SKM-1 treated with dmso at 0.1 percent for 144 hours (cell line): Measurements from ENCODE around the gene PRDM12.

Source experiments
- DNase-seq: peaks from one replicate; lab custom pipeline; 2025; ENCODE audit not compliant: unreplicated experiment; lab: John Stamatoyannopoulos, UW

Gene PRDM12

DNA sequence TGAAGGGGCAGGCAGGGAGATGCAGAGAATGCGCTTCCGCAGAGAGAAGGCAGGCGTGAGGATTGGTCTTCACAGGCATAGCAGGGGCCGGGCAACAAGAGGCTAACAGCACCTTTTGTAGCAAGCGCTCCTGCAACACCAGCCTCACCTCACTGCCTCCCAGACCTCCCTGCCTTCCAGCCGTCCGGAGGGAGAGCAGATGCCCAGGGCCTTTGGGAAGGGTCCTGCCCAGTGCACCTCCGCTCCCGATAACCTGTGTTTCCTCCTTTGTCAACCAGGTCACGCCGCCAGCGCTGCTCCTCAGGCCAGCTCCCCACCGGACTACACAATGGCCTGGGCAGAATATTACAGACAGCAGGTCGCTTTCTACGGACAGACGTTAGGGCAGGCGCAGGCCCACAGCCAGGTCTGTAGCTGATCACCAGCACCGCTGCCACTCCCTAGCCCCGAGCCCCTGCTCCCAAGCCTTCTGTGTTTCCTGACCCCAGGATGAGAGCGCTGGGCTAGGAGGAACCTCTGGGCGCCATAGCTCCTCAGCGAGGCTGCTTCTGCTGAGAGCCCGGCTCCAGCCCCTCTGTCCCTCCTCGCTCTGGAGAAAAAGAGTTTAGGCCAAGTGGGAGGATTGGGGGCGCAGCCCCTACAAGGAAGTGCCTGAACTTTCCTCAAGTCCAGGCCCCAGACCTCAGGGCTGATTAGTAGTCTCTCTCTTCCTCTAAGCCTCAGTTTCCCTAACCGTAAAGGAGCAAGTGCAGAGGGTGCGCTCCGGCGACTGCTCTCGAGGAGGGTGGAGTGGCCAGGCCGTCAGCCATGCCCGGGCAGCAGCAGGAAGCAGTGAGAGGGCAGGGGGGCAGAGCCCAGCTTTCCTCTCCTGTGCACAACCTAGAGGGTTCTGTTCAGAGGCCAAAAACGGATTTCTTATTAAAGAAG, 28.4 kb upstream of the PRDM12 start:
- no peak for DNase-seq

GRCh38 chr9:130636648-130637020, 27.8 kb upstream of the PRDM12 start:
- no peak for DNase-seq

DNA sequence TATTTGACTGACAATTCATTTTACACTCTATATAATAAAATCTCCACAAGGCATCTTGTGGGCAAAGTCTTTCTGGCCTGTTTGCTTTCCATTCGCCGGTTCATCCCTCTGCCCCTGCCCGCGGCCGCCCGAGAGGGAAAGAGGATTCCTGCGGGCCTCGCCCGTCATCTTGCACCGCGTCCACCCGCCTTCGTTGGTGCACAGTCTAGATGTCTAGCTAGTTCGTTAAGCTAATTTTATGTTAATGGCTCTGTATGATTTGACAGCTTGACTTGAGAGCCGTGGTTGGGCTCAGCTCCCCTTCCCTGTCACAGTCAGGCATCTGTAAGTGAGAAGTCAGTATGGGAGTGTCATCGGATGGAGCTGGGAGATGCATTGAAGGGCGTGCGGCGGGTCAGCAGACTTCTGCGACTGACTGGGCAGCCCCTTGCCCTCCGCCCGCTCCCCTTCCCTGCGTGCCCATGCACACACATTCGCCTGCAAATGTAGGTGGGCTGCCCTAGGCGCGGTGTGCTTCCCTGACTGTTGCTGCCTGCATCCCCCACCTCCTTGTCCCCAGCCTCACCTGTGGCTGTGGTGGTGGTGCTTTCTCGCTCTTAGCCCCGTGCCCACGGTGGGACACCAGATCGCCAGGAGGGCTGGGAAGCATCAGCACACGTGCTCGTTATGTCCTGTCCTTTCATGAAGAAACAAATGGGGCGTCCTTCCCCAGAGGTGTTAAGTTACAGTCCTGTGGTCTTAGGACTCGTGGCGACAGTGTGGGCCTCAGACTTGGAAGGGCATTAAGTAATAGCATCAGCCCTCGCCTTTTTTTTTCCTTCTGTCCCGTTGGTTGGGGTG, 25.9 kb upstream of the PRDM12 start:
- no peak for DNase-seq

- DNase-seq: no peak
Observed at GRCh38 chr9:130639124-130639765, 25.1 kb upstream of the PRDM12 start.

GRCh38 chr9:130639866-130640555, 24.4 kb upstream of the PRDM12 start:
- DNase-seq: no peak

DNA sequence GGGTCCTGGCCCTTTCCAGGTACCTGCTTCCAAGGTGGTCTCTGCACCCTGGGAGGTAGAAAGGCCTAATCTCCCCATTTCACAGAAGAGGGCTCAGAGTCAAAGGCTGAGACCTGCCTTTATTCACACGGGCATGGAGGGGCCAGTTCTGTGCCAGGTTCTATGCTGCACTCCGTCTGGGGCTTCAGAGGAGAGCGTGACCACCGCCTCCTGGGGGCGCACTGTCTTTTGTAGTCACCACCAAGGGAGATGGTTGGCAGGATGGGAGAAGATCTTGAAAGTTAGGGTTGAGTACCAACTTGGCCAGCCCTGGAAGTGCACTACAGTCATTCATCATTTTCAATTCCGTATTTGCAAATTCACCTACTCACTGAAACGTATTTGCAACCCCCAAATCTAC, 23.7 kb upstream of the PRDM12 start:
- DNase-seq: no peak

DNA sequence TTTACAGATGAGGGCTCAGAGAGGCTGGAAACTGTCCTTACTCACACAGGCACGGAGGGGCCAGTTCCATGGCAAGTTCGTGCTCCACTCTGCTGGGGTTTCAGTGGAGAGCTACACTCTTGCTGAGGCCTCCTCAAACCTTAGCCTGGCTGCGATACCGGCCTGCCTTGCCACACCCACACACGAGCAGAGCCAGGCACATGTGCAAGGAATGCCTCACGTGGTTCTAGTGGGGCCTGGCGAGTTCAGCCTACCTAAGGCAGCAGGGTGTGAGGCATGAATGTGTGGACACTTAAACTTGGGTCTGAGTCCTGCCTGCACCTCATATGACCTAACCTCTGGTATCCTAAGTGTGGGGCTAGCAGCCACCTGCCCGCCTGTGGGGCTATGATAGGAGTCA, 21.5 kb upstream of the PRDM12 start:
- DNase-seq: no peak

- no peak for DNase-seq
Observed at GRCh38 chr9:130651221-130651620, 13.2 kb upstream of the PRDM12 start.

GRCh38 chr9:130651752-130652151, 12.6 kb upstream of the PRDM12 start:
- no peak for DNase-seq

DNA sequence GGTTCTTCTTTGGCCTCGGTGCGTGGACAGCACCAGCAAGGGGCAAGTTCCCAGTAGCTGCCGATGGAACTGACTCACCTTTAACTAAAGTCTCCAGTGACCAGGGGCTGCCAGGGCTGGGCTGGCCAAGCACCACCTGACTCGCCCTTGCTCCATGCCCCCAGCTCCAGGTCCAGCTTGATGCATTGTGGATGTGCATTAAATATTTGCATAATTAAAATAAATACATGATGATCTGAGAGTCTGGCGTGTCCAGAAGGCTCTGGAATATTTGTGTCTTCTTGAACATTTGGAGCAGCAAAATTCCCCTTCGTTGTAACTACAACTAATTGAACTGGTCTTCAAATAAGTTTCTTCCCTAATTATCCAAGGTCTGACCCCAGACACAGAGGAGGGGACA, 9.5 kb upstream of the PRDM12 start:
- DNase-seq: no peak

DNA sequence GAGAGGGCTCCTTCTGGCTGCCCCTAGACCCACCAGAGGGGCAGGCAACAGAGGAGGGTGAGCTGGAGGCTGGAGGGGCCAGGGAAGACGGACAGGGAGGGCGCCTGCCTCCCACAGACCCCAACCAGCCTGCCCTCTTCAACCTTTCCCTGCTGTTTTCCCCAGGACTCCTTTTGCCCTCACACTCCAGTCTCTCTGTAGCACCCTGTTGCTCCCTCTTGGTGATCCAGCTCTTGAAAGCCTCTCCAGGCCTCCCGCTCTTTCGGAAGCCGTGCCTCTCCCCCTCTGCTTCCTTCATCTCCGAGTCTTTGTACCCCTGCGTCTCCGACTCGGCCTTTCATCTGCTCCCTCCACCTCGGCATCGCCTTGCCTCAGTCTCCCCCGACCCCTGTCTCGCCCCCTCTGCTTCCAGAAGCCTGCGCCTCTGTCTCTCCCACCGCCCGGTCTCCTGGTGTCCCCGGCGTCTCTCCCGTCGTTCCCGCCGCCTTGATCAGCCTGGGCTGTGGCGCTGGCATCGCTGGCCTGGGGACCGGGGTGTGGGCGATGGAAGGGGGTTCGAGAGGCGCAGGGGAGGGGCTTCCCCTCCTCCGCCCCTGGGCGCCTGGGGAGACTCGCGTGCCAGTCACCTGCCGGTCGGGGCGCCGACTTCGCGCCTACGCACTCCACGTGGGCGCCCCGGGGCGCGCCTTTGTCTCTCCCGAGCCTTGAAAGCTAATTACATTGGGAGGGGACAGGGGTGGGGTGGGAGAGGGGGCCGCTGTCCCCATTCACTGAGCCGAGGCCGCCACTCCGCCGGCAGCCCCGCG, 5.3 kb upstream of the PRDM12 start:
- no peak for DNase-seq

GRCh38 chr9:130659699-130660248, 4.6 kb upstream of the PRDM12 start:
- no peak for DNase-seq

DNA sequence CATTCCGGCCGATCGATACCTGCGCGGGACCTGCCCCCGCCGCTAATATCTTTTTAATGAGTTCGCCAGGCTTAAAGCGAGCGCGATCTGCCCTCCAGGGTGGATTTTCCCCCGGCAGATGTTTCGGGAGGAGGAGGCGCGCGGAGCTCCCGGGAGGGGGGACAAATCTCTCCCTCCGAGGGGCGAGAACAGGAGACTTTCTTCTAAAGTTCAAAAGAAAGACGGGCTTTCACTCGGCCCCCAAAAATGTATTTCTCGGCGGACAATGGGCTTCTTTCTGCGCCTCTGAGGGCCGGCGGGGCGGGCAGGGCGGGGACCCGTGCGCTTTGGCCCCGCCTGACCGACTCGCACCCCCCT, 4.1 kb upstream of the PRDM12 start:
- DNase-seq: no peak

DNA sequence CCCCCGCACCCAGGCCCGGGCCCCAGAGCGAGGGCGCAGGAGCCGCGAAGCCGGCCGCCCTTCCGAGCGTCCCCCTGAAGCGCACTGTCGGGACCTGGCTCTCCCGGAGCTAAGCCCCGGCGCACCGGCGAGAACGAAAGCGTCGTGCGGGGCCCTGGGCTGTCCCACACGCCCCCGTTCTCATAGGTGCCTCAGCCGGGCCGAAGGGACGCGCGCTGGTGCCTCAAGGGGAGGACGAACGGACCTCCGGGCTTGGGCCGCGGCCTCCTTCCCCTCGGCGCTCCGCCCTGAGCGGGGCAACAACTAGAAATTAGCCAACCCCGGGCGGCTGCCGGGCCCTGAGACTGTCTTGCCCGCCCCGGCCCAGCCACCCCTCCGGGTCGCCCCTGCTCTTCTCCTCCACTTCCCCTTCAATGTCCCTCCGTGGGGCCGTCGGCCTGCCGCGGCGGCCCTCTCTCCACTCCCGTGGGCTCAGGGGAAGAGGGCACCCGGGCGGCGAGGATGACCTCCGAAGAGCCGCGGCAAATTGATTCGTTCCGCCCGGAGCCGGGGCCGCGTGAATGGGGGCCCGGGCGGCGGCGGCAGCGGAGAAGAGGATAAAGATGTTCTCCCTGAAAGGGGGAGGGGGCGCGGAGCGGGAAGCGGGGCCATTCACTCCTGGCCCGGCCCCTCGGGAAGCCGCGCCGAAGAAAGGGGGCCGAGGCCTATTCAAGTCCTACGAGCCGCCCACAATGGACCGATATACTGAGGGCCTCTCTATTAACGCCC, 3.5 kb upstream of the PRDM12 start:
- no peak for DNase-seq

GRCh38 chr9:130661451-130662098, 2.8 kb upstream of the PRDM12 start:
- DNase-seq: no peak

DNA sequence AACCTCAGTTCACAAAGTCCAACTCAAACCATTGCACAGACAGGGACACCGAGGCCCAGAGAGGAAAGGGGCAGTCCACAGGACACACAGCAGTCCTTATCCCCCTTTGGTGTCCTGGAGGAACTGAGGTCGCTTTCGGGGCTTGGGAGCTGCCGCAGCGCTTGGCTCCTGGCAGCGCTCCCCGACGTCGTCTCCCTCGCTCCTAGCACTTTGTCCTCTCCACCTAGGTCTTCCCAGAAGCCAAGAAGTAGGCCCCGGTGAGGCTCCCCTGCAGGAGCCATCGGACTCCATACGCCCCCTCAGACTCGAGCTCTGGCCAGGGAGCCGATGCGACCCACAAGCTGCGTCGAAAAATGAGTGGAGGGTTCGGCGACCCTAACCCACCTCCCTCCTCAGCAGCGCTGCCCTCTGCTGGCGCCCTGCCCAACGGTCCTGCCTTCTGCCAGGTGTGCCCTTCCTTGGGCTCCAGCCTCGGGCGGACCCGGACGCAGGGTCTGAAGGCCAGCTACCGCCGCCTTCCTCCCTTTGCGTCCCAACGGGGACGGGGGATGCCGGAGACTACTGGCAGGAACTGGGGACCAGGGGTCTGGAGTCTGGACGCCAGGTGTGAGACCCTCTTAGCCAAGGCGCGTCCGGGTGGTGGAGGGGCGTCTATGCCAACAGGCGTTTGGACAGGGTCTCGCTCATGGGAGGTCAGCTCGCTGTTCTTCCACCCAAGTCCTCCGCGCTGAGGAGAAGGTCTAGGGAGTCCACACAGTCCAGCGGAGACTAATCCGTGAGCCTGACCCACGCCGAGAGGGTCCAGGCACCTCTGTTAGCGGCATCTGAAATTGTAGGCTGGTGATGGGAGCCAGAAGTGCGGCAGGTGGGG, 2.1 kb upstream of the PRDM12 start:
- DNase-seq: no peak

DNA sequence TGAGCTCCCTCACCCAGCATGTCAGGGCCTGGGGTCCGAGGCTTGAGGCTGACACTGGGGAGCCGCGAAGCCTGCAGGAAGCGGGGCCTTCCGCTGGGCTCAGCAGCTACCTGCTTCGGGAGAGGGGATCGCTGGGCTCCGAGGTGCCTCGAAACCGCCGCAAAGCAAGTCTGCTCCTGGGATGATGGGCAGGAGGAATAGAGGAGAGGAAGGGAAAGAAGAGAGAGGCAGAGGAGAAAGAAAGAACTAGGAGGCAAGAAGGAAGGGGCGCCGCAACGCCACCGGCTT, 1.5 kb upstream of the PRDM12 start:
- no peak for DNase-seq
